Activated T-helper 9 cell treated with anti-CD3 and anti-CD28 coated beads, Interleukin-2, amount 50 U/mL, for 16 hours (primary cell): ENCODE data around the gene CD109.

Source experiments
- DNase-seq: peaks from one replicate; pipeline ENCODE4 v3.0.0-alpha.2; 2020; ENCODE audit warnings: low read depth

Gene CD109

DNA sequence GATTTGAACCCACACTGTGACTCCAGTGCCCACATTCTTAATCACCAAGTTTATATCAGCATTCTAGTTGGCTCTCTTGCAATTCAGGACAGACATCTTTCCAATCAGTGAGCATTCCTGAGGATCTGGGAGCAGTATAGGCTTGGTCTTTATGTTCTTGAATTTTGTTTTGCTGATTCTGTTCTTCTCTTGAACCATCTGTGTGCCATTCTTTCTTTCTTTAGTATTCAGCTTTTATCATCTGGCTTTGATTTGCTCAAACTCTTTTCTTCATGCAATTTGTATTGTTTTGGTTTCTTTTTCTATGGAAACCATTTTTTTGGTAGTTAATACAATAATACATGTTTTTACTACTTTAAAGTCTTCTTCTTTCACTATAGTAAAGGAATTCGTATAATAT lies 162.4 kb downstream of the CD109 start:
- DNase-seq, result no peak

DNA sequence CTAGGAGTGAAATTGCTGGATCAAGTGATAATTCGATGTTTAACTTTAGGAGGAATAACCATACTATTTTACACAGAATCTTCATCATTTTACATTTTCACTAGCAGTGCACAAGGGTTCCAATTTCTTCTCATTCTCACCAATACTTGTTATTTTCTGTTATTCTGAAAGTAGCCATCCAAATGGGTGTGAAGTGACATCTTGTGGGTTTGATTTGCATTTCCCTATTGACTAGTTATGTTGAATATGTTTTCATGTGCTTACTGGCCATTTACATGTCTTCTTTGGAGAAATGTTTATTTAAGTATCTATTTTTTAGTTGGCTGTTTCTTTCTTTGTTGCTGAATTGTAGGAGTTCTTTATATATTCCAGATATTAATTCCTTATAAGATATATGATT lies 164.3 kb downstream of the CD109 start:
- DNase-seq, result no peak

GRCh38 chr6:73866305-73866704 lies 170.3 kb downstream of the CD109 start:
- DNase-seq, result no peak

- no peak for DNase-seq
These were observed 171.4 kb downstream of the CD109 start for GRCh38 chr6:73867411-73867810.

DNA sequence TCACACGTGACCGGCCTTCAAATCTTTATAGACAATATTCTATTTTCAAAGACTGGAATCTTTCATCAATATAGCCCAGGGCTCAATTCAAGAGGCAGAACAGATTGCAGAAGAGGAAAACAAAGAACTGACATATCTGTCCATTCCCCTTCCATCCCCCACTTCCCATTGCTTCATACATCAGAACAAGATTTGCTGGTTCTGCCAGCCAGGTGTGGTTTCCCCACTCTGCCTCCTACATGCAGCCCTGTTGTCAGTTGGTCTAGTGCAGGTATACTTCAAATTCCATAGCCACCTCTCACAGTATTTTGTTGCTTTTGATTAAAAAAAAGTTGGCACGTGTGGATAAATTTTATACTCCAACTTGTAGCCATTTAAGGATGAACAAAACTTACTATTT lies 174.9 kb downstream of the CD109 start:
- no peak for DNase-seq

DNA sequence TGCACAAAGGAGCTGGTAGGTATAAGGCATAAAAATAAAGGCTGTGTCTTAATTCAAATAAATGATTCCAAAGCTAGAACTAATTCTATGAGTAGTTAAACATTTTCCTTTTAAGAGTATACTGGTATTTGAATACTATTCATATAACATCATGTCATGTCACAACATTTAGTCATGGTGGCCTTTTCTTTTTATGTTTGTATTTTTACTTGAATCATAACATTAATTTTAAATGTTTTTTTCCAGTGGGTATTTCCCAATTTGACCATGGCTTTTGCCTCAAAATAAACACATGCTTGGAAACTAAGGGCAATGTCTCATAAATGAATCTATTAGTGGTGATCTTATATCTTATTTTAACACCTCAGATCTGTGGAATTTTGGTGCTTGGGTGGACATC lies 177.1 kb downstream of the CD109 start:
- no peak for DNase-seq
